GM21737 (cell line): Measurements from ENCODE around the gene TRANK1.

ENCODE experiments used
- ATAC-seq: cut with Tn5 transposase; IDR thresholded peaks from one replicate; pipeline ENCODE4 v1.9.1; 2021; ENCODE audit warnings: mild to moderate bottlenecking, moderate library complexity; ENCODE audit not compliant: unreplicated experiment

The TRANK1 gene

DNA sequence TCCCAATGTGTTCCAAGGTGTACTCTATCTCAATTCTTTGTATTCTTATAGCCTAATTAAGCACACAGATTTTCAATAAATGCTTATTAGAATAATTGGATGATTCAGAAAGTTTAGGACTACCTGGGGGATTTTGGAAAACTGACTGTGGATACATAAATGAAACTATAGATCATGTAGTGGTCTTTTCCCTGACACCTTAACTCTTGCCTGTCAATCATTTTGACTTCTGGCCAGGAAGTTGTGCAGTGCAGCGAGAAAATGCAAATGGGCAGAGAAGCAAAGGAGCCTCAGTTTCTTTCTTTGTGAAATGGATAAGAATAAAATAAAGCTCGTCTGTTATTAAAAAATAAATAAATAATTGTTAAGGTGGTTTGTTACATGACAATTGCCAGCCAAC lies 133.1 kb downstream of the TRANK1 start:
- no peak for ATAC-seq

DNA sequence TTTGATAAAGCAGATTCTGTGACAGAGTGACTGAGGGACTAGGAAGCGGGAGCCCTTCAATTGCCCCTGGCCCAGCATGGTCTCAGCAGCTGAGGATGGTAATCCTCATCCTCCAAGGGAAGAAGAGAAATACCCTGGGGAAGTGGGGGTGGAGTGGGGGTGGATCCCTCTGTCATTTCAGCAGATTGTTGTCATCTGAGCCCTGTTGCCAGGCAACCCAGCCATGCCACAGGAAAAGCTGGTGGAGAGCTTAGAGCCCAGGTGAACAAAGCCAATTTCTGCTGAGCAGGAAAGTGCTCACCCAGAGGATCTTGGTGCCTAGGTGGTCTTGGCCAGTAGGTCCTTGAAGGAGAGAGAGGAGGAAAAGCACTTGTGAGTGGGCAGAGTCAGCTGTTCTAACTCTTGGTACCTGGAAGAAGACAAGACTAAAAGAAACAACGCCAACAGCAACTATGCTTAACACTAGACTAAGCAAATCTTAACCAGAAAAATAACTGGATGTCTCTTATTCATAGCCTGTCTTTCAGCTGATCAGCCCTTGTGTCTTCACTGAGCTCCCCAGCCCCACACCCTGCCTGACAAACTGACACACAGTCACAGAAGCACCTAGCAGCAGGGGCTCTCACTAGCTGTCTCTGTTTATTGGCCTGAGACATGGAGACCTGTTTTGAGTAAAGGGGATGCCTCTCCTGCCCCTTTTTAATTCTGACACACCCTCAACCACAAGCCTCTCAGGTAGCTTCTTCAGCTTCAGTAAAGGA lies 140.4 kb downstream of the TRANK1 start:
- no peak for ATAC-seq

- ATAC-seq, result no peak
These were observed 141.6 kb downstream of the TRANK1 start for GRCh38 chr3:36803091-36803791.

DNA sequence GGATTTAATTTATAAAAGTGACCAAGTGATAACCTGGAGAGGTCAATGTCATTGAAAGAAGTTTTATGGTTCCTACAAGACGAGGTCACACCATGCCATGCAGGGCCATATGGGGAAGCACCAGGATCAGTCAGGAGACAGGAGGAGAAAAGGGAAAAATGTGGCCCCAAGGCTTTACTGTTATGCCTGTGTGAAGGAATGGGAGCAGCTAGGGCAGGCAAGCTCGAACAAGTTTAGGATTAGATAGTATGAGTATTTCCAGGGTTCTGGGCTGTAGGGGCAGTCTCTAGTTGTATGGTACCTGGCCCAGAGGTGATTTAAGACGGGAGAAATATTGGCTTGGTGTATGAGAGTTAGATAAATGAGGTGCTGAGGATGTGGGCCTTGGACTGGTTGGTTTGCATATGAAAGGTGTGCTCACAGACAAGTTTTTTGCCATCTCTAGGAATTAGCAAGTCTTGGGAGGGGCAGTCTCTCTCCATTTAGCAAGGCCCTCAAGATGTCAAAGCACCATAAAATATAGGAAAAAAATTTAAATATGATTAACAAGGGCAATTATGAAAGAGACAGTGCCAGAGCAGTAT lies 144.2 kb downstream of the TRANK1 start:
- ATAC-seq, result no peak

- no peak for ATAC-seq
These were observed 148.0 kb downstream of the TRANK1 start for GRCh38 chr3:36796881-36797280.

- no peak for ATAC-seq
These were observed 148.7 kb downstream of the TRANK1 start for GRCh38 chr3:36796161-36796560.

DNA sequence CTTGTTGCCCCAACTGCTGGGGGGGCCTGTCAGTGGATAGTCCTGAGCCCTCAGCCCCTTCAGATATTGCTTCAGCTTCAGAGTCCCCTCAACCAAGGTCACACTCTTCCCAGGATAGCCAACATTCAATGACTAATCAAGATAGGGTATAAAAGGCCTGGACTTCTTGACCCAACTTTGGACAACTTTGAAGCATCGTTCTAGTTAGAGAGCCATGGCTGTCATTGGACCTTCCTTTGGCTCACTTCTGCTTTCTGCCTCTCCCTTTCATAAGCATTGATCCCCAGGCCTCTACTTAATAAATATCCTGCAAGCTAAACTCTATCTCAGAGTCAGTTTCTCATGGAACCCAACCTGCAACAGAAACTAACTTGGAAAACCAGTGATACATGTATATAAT lies 149.2 kb downstream of the TRANK1 start:
- ATAC-seq, result no peak

DNA sequence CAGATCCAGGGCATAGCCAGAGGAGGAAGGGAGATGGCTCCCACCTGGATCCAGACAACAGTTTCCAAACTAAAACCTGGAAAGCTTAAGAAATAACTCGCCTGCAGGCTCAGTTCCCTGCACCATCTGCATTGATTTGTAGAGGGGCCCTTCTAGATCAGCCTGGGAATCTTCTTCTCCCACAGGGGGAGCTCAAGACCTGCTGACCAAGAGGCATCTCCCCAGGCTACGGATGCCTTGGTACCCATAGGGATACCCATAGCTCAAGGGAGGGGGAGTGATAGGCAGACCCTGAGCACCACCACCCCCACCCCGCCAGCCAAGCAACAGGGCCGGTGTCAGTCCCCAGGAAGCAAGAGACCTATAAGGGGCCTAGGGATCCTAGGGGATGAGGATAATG lies 152.5 kb downstream of the TRANK1 start:
- no peak for ATAC-seq

DNA sequence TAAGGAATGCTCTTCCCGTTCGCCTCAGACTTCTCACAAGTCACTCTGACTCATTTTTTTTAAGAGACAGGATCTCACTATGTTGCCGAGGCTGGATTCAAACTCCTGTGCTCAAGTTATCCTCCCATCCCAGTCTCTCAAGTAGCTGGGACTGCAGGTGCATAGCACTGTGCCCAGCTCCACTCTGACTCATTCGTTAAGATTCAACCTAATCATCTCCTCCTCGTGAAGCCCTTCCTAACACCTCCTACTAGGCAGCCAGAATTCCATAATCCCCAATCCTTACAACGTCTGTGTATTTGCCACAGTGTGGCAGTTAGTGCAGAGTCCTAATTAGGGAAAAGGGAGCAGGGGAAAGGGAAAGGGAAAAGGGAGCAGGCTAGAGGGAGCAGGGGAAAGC lies 154.1 kb downstream of the TRANK1 start:
- no peak for ATAC-seq

GRCh38 chr3:36786921-36787890 lies 157.6 kb downstream of the TRANK1 start:
- no peak for ATAC-seq

- ATAC-seq, result no peak
These were observed 160.7 kb downstream of the TRANK1 start for GRCh38 chr3:36784138-36784635.

DNA sequence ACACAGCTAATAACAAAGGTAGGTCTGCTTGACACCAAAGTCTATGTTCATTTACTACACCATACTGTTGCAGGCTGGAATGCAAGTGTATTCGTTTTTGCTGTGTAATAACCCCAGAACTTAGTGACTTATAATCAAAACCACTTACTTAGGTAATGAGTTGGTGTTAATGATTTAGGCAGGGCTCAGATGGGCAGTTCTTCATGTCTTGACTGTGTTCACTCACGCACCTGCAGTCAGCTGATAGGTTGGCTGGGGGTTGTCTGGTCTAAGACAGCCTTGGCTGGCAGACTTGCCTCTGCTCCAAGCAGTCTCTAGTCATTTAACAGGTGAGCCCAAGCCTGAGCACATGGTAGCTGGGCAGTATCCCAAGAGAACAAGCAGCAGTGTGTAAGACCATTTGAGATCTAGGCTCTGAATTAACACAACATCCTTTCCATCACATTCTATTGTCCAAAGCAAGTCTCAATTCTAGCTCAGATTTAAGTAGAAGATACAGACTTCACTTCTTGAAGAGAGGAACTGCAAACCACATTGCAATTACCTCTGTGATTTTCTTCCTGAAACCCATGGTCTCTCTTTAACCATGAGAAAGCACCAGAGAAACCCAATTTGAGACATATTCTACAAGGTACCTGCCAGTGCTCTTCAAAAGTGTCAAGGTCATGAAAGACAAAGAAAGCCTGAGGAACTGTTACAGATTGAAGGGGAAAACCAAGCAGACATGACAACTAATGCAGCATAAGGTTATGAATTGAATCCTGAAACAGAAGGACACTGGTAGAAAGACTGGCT lies 167.2 kb downstream of the TRANK1 start:
- no peak for ATAC-seq
